Thyroid gland (tissue), 4 donors: ENCODE data around the gene WFIKKN1. TPM values are rescaled to one million over a fixed set of nuclear protein-coding genes. Genes with fewer than 3 reads are reported as not detected.

Experiments
- DNase-seq, 2 donors: peaks; one replicate each; pipeline ENCODE4 v3.0.0-alpha.2; 2019
- H3K27ac ChIP-seq, 3 donors: fragments of 200-600 bp; sonication (generic); 1 replicate in 2 of 3; 2 replicates in 1 of 3; pipeline ENCODE4 v1.5.1; 2016 to 2019; ENCODE audit warnings: mild to moderate bottlenecking in 1 of 3, moderate library complexity in 1 of 3
- H3K27me3 ChIP-seq: fragments of 200-600 bp; sonication (generic); one replicate; pipeline ENCODE4 v1.5.1; 2019
- H3K36me3 ChIP-seq, 2 donors: fragments of 200-600 bp; sonication (generic); one replicate each; pipeline ENCODE4 v1.5.1; 2016 to 2019
- H3K4me1 ChIP-seq, 2 donors: fragments of 200-600 bp; sonication (generic); one replicate each; pipeline ENCODE4 v1.5.1; 2017 to 2019
- H3K4me3 ChIP-seq, 3 donors: fragments of 200-600 bp; sonication (generic); replicated peaks in 1 of 3; 1 replicate in 2 of 3; 2 replicates in 1 of 3; pipeline ENCODE4 v1.5.1; 2016; ENCODE audit warnings: mild to moderate bottlenecking in 1 of 3
- H3K9me3 ChIP-seq: fragments of 200-600 bp; sonication (generic); one replicate; pipeline ENCODE4 v1.5.1; 2017
- CTCF ChIP-seq, 6 experiments: fragments of 200-600 bp in 3 of 6; fragments of 450-650 bp in 3 of 6; sonication (generic) in 3 of 6; IDR thresholded peaks; one replicate each; pipeline ENCODE4 v1.5.1; 2016 to 2019; ENCODE audit warnings: antibody characterized with exemption in 6 of 6, mild to moderate bottlenecking in 2 of 6, inconsistent platforms in 1 of 6, moderate library complexity in 1 of 6
- POLR2A ChIP-seq, 2 donors: fragments of 450-650 bp; IDR thresholded peaks; one replicate each; pipeline ENCODE4 v1.6.1; 2017; ENCODE audit warnings: antibody characterized with exemption in 2 of 2, mild to moderate bottlenecking in 2 of 2, moderate library complexity in 1 of 2
- WGBS, 2 donors: methylation state at CpG; one replicate each; pipeline ENCODE4 v1.1.5; 2017; 5-methylcytosine and 5-hydroxymethylcytosine counted together
- intact Hi-C: fragments of 100-400 bp; cut with DNase I; formaldehyde crosslinking; loops from one replicate; pipeline ENCODE4 v1.15.1; 2023
- total RNA-seq, 4 donors: library from RNA; depleted of rRNA; stranded (reverse); fragments of >200 nt; gene quantifications; one replicate each; pipeline ENCODE4 v1.2.3, GENCODE V29; 2016

Gene WFIKKN1
- total RNA-seq, 4 donors from 2014 or later: 0.13 to 1.8 (median 0.77) TPM

- TF ChIP-seq POLR2A (IDR thresholded peaks at IDR 0.05) (peak in 1 of 2 donors; percentile 65), CTCF (IDR thresholded peaks at IDR 0.05) (peak; percentile 40 to 97 (median 88))
- WGBS, 2 donors: 0 to 1% methylated on average over 2 to 24 of the region's 78 CpGs
- Histone ChIP-seq H3K4me3 (peak within 1 kb of the TSS; percentile 72 to 94 (median 75)), H3K27me3 (no peaks in the 10 kb centered on the region), H3K27ac (peak within 1 kb of the TSS; percentile 70 to 80 (median 72)), H3K36me3 (peaks cover 31 to 37% of the 10 kb centered on the region in 2 donors), H3K9me3 (no peaks in the 10 kb centered on the region), H3K4me1 (peaks cover 8 to 14% of the 10 kb centered on the region in 2 donors)
- peak; percentile 92 to 93 for DNase-seq
- intact Hi-C loops: no loop called here
Measured at GRCh38 chr16:667780-668518, 37.2 kb downstream of the WFIKKN1 start, which contains the start of gene RHOT2. TSS of gene RHOT2 (plus strand) at chr16:668132. CDS start at chr16:668200, 68 bp downstream.

GRCh38 chr16:668519-669171 is 37.9 kb downstream of the WFIKKN1 start:
- H3K27me3 ChIP-seq: no peaks in the 10 kb centered on the region
- H3K4me1 ChIP-seq: peaks cover 8 to 14% of the 10 kb centered on the region in 2 donors
- no peak for DNase-seq
- WGBS, 2 donors: 5% methylated on average over 12 of the region's 50 CpGs; no CpG with 5 or more reads in 1 of the 2 donors
- peaks cover 33 to 43% of the 10 kb centered on the region in 2 donors for H3K36me3 ChIP-seq
- intact Hi-C loops: no loop called here
- H3K4me3 ChIP-seq: peak overlapping the region; percentile 72 to 94 (median 75)
- no peak for TF ChIP-seq POLR2A (IDR thresholded peaks at IDR 0.05)
- TF ChIP-seq CTCF (IDR thresholded peaks at IDR 0.05): no peak
- H3K9me3 ChIP-seq: no peaks in the 10 kb centered on the region
- H3K27ac ChIP-seq: peak overlapping the region; percentile 70 to 80 (median 72)

- H3K9me3 ChIP-seq: no peaks in the 10 kb centered on the region
- no peaks in the 10 kb centered on the region for H3K27me3 ChIP-seq
- peaks cover 33 to 44% of the 10 kb centered on the region in 2 donors for H3K36me3 ChIP-seq
- 97 to 100% methylated on average over 2 to 8 of the region's 13 CpGs for WGBS, 2 donors
- TF ChIP-seq CTCF (IDR thresholded peaks at IDR 0.05) (no peak), POLR2A (IDR thresholded peaks at IDR 0.05) (no peak)
- intact Hi-C loops: no loop called here
- H3K4me3 ChIP-seq: no peak overlapping the region
- H3K4me1 ChIP-seq: peaks cover 8 to 14% of the 10 kb centered on the region in 2 donors
- no peak overlapping the region for H3K27ac ChIP-seq
- DNase-seq: no peak
Measured at GRCh38 chr16:669666-670065, 38.9 kb downstream of the WFIKKN1 start.

GRCh38 chr16:670485-671352 is 39.9 kb downstream of the WFIKKN1 start:
- DNase-seq: no peak
- TF ChIP-seq CTCF (IDR thresholded peaks at IDR 0.05): no peak
- TF ChIP-seq POLR2A (IDR thresholded peaks at IDR 0.05): no peak
- H3K36me3 ChIP-seq: peaks cover 33 to 44% of the 10 kb centered on the region in 2 donors
- WGBS, 2 donors: 72 to 94% methylated on average over 7 to 30 of the region's 52 CpGs
- H3K27me3 ChIP-seq: no peaks in the 10 kb centered on the region
- peaks cover 12 to 24% of the 10 kb centered on the region in 2 donors for H3K4me1 ChIP-seq
- no peaks in the 10 kb centered on the region for H3K9me3 ChIP-seq
- no peak overlapping the region for H3K4me3 ChIP-seq
- no peak overlapping the region for H3K27ac ChIP-seq
- intact Hi-C loops: no loop called here
